Erythroblast (primary cell): ENCODE data around the gene TBK1.

Experiments used
- GATA1 ChIP-seq: IDR thresholded peaks from 2 replicates; pipeline ENCODE4 v1.6.1; 2011; ENCODE audit warnings: low read depth, mild to moderate bottlenecking, control low read depth, low read length, moderate library complexity
- POLR2A ChIP-seq: IDR thresholded peaks from 2 replicates; pipeline ENCODE4 v1.6.1; 2011; ENCODE audit warnings: mild to moderate bottlenecking, low read length

GRCh38 chr12:64461634-64462414 is 9.9 kb downstream of the TBK1 start:
- no peak for TF ChIP-seq POLR2A
- TF ChIP-seq GATA1, result no peak
